T-helper 2 cell treated with Interferon-gamma antibody and Interleukin-4, amounts not matched to agents 5 μg/mL and 100 μg/mL, for 36 hours (primary cell): Measurements from ENCODE around the gene RNF207.

ENCODE experiments used
- DNase-seq: peaks from one replicate; pipeline ENCODE4 v3.0.0; 2021; ENCODE audit warnings: low spot score
- H3K27ac Mint-ChIP-seq: one replicate; pipeline ENCODE4 v1.8.0; 2021; ENCODE audit warnings: mild to moderate bottlenecking, mixed read lengths
- H3K27me3 Mint-ChIP-seq: one replicate; pipeline ENCODE4 v1.8.0; 2021; ENCODE audit warnings: low read depth, mixed read lengths
- H3K36me3 Mint-ChIP-seq: one replicate; pipeline ENCODE4 v1.8.0; 2021; ENCODE audit warnings: low read depth, mixed read lengths
- H3K4me1 Mint-ChIP-seq: one replicate; pipeline ENCODE4 v1.8.0; 2021; ENCODE audit warnings: low read depth, mixed read lengths
- H3K4me3 Mint-ChIP-seq: one replicate; pipeline ENCODE4 v1.8.0; 2022; ENCODE audit warnings: mild to moderate bottlenecking, moderate library complexity, mixed read lengths
- H3K9me3 Mint-ChIP-seq: one replicate; pipeline ENCODE4 v1.8.0; 2021; ENCODE audit warnings: mixed read lengths

The RNF207 gene

GRCh38 chr1:6200188-6200809 is 5.6 kb upstream of the RNF207 start:
- H3K36me3 Mint-ChIP-seq: peaks cover 25% of the 10 kb centered on the region
- no peaks in the 10 kb centered on the region for H3K27me3 Mint-ChIP-seq
- H3K9me3 Mint-ChIP-seq: no peaks in the 10 kb centered on the region
- peak overlapping the region; percentile 89 for H3K27ac Mint-ChIP-seq
- H3K4me1 Mint-ChIP-seq: peaks cover 42% of the 10 kb centered on the region
- DNase-seq: no peak
- H3K4me3 Mint-ChIP-seq: peak overlapping the region; percentile 92

GRCh38 chr1:6202256-6202655 is 3.7 kb upstream of the RNF207 start:
- Mint-ChIP-seq H3K27ac (peak overlapping the region; percentile 52), H3K4me3 (peak overlapping the region; percentile 12), H3K36me3 (peaks cover 14% of the 10 kb centered on the region)

GRCh38 chr1:6206520-6206855 is 569 bp downstream of the RNF207 start:
- DNase-seq: no peak
- Mint-ChIP-seq H3K4me1 (peaks cover 15% of the 10 kb centered on the region), H3K27ac (no peak overlapping the region), H3K36me3 (no peaks in the 10 kb centered on the region), H3K4me3 (peak overlapping the region; percentile 83), H3K27me3 (no peaks in the 10 kb centered on the region), H3K9me3 (no peaks in the 10 kb centered on the region)

More at GRCh38 chr1:6202256-6202655, 3.7 kb upstream of the RNF207 start:
- Mint-ChIP-seq H3K9me3 (no peaks in the 10 kb centered on the region), H3K4me1 (peaks cover 36% of the 10 kb centered on the region), H3K27me3 (no peaks in the 10 kb centered on the region)
- no peak for DNase-seq

- no peak overlapping the region for H3K27ac Mint-ChIP-seq
- peaks cover 11% of the 10 kb centered on the region for H3K4me1 Mint-ChIP-seq
- H3K36me3 Mint-ChIP-seq: no peaks in the 10 kb centered on the region
- H3K4me3 Mint-ChIP-seq: peak overlapping the region; percentile 83
- no peak for DNase-seq
- no peaks in the 10 kb centered on the region for H3K27me3 Mint-ChIP-seq
- H3K9me3 Mint-ChIP-seq: no peaks in the 10 kb centered on the region
These were observed 1.4 kb downstream of the RNF207 start for GRCh38 chr1:6207075-6207885.

- Mint-ChIP-seq H3K27me3 (no peaks in the 10 kb centered on the region), H3K4me3 (peak overlapping the region; percentile 12), H3K4me1 (peaks cover 11% of the 10 kb centered on the region), H3K36me3 (no peaks in the 10 kb centered on the region), H3K9me3 (no peaks in the 10 kb centered on the region), H3K27ac (no peak overlapping the region)
- DNase-seq: no peak
These were observed 2.0 kb downstream of the RNF207 start for GRCh38 chr1:6207921-6208320.

- Mint-ChIP-seq H3K27ac (no peak overlapping the region), H3K4me1 (peaks cover 11% of the 10 kb centered on the region), H3K36me3 (peaks cover 3% of the 10 kb centered on the region), H3K4me3 (peak overlapping the region; percentile 43), H3K27me3 (no peaks in the 10 kb centered on the region), H3K9me3 (no peaks in the 10 kb centered on the region)
- peak; percentile 30 for DNase-seq
These were observed 3.1 kb downstream of the RNF207 start for GRCh38 chr1:6208723-6209660.

- peak overlapping the region; percentile 38 for H3K4me3 Mint-ChIP-seq
These were observed 4.0 kb downstream of the RNF207 start for GRCh38 chr1:6209661-6210580.

GRCh38 chr1:6210591-6211355 is 4.9 kb downstream of the RNF207 start:
- Mint-ChIP-seq H3K27me3 (no peaks in the 10 kb centered on the region), H3K36me3 (peaks cover 3% of the 10 kb centered on the region), H3K9me3 (no peaks in the 10 kb centered on the region), H3K27ac (no peak overlapping the region), H3K4me1 (peaks cover 7% of the 10 kb centered on the region), H3K4me3 (no peak overlapping the region)
- DNase-seq: no peak

More at GRCh38 chr1:6209661-6210580, 4.0 kb downstream of the RNF207 start:
- Mint-ChIP-seq H3K9me3 (no peaks in the 10 kb centered on the region), H3K36me3 (peaks cover 3% of the 10 kb centered on the region), H3K4me1 (peaks cover 7% of the 10 kb centered on the region), H3K27me3 (no peaks in the 10 kb centered on the region), H3K27ac (no peak overlapping the region)
- no peak for DNase-seq

- Mint-ChIP-seq H3K27ac (no peak overlapping the region), H3K27me3 (no peaks in the 10 kb centered on the region), H3K4me1 (peaks cover 6% of the 10 kb centered on the region), H3K9me3 (no peaks in the 10 kb centered on the region), H3K36me3 (peaks cover 3% of the 10 kb centered on the region), H3K4me3 (no peak overlapping the region)
- no peak for DNase-seq
These were observed 5.8 kb downstream of the RNF207 start for GRCh38 chr1:6211731-6212130.

- no peak overlapping the region for H3K27ac Mint-ChIP-seq
- no peaks in the 10 kb centered on the region for H3K9me3 Mint-ChIP-seq
- H3K27me3 Mint-ChIP-seq: no peaks in the 10 kb centered on the region
- peaks cover 3% of the 10 kb centered on the region for H3K36me3 Mint-ChIP-seq
- peaks cover 3% of the 10 kb centered on the region for H3K4me1 Mint-ChIP-seq
- no peak for DNase-seq
- H3K4me3 Mint-ChIP-seq: no peak overlapping the region
These were observed 6.5 kb downstream of the RNF207 start for GRCh38 chr1:6212193-6212959.

GRCh38 chr1:6218375-6219164 is 12.7 kb downstream of the RNF207 start:
- H3K4me1 Mint-ChIP-seq: no peaks in the 10 kb centered on the region

More at GRCh38 chr1:6218375-6219164, 12.7 kb downstream of the RNF207 start:
- Mint-ChIP-seq H3K27ac (no peak overlapping the region), H3K36me3 (peaks cover 11% of the 10 kb centered on the region), H3K4me3 (no peak overlapping the region), H3K9me3 (no peaks in the 10 kb centered on the region), H3K27me3 (no peaks in the 10 kb centered on the region)
- no peak for DNase-seq
